GM10266 (cell line): ENCODE measurements around the gene ZBP1.

Experiments
- DNase-seq: peaks from one replicate; pipeline ENCODE4 v3.0.0; 2012; ENCODE audit errors: extremely low spot score
- CTCF ChIP-seq: IDR thresholded peaks from 2 replicates; pipeline ENCODE4 v1.5.1; 2012; ENCODE audit warnings: mild to moderate bottlenecking, low read depth; ENCODE audit not compliant: control insufficient read depth, insufficient read depth; ENCODE audit errors: missing control alignments

Gene ZBP1

GRCh38 chr20:57576002-57576401 lies 44.2 kb downstream of the ZBP1 start:
- TF ChIP-seq CTCF: no peak

GRCh38 chr20:57574954-57575353 lies 45.3 kb downstream of the ZBP1 start:
- no peak for TF ChIP-seq CTCF
- no peak for DNase-seq

More at GRCh38 chr20:57576002-57576401, 44.2 kb downstream of the ZBP1 start:
- DNase-seq: no peak

GRCh38 chr20:57573894-57574293 lies 46.3 kb downstream of the ZBP1 start:
- no peak for DNase-seq
- no peak for TF ChIP-seq CTCF

GRCh38 chr20:57573242-57573641 lies 47.0 kb downstream of the ZBP1 start:
- DNase-seq: no peak
- TF ChIP-seq CTCF: no peak

GRCh38 chr20:57571782-57572416 lies 48.3 kb downstream of the ZBP1 start:
- TF ChIP-seq CTCF: no peak
- DNase-seq: no peak

- no peak for DNase-seq
- TF ChIP-seq CTCF: no peak
These were observed 49.3 kb downstream of the ZBP1 start for GRCh38 chr20:57570920-57571319.

GRCh38 chr20:57570145-57570850 lies 49.9 kb downstream of the ZBP1 start:
- TF ChIP-seq CTCF: no peak
- DNase-seq: no peak
